Measurements from ENCODE around the gene OR2D2.
"Not testable (repeated sequence)": the region's sequence is repeated elsewhere in the genome, so short reads cannot be mapped to it uniquely, and the experiment has no call there.

OR2D2 gene

DNA sequence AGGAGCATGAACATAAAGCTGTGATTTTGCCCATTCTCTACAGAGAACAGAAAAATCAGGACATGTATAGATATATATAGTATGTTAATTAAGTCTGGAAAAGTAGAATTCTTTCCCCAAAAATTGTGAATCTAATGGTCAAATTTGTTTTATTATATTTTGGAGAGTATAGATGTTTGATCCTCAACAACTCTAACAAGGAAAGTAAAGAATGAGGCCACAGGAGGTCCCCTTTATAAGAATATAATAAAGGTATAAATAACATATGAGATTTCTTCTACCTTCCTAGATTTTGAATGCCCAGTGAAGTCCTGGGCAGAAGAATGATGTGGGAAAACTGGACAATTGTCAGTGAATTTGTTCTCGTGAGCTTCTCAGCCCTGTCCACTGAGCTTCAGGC, 16.0 kb downstream of the OR2D2 start, which contains the start of gene OR10A4:
OR10A4 (plus strand) TSS at position 301 of the 400 bp plus-strand sequence; CDS start at position 324, 23 bp downstream.
- Histone ChIP-seq H3K4me3 (ENCODE audit: low read length) (no peak within 1 kb of the TSS), H3K9ac (ENCODE audit: low read depth, low read length) (no peak within 1 kb of the TSS), H3K4me1 (ENCODE audit: insufficient read depth, low read length) (no peaks in the 10 kb centered on the region), H3K27me3 (ENCODE audit: insufficient read depth, low read length) (no peaks in the 10 kb centered on the region), H3K36me3 (ENCODE audit: insufficient read depth, low read depth, low read length) (no peaks in the 10 kb centered on the region), H3K9me3 (ENCODE audit: insufficient read depth, low read depth, low read length) (no peaks in the 10 kb centered on the region), H3K27ac (ENCODE audit: low read length) (no peak within 1 kb of the TSS)

GRCh38 chr11:6875761-6876160, 16.5 kb downstream of the OR2D2 start:
- no peaks in the 10 kb centered on the region for H3K4me1 ChIP-seq (ENCODE audit: insufficient read depth, low read length)
- H3K36me3 ChIP-seq (ENCODE audit: insufficient read depth, low read depth, low read length), result no peaks in the 10 kb centered on the region
- no peak overlapping the region for H3K4me3 ChIP-seq (ENCODE audit: low read length)
- no peak overlapping the region for H3K27ac ChIP-seq (ENCODE audit: low read length)
- H3K9me3 ChIP-seq (ENCODE audit: insufficient read depth, low read depth, low read length), result no peaks in the 10 kb centered on the region
- no peak overlapping the region for H3K9ac ChIP-seq (ENCODE audit: low read depth, low read length)
- no peaks in the 10 kb centered on the region for H3K27me3 ChIP-seq (ENCODE audit: insufficient read depth, low read length)

DNA sequence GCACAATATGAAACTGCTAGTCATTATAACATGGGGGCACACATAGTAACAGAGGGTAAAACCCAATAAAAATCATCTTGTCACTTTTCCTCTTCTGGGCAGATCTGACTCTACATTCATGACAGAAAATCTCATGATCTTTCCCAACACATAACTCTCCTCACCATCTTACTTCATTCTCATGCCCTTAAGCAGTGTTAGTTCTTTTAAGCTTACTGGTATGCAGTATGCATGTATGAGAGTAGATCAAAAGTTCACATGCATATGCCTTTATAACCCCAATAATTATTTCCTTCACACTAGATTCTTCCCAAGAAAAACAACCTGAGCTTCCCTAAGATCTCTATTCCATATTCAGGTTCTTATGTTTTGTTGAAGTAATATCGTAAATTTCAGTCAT, 21.0 kb downstream of the OR2D2 start:
- H3K4me1 ChIP-seq (ENCODE audit: insufficient read depth, low read length), result no peaks in the 10 kb centered on the region
- no peak overlapping the region for H3K4me3 ChIP-seq (ENCODE audit: low read length)
- no peaks in the 10 kb centered on the region for H3K27me3 ChIP-seq (ENCODE audit: insufficient read depth, low read length)
- no peak overlapping the region for H3K9ac ChIP-seq (ENCODE audit: low read depth, low read length)
- H3K27ac ChIP-seq (ENCODE audit: low read length), result no peak overlapping the region
- no peaks in the 10 kb centered on the region for H3K36me3 ChIP-seq (ENCODE audit: insufficient read depth, low read depth, low read length)
- H3K9me3 ChIP-seq (ENCODE audit: insufficient read depth, low read depth, low read length), result no peaks in the 10 kb centered on the region

DNA sequence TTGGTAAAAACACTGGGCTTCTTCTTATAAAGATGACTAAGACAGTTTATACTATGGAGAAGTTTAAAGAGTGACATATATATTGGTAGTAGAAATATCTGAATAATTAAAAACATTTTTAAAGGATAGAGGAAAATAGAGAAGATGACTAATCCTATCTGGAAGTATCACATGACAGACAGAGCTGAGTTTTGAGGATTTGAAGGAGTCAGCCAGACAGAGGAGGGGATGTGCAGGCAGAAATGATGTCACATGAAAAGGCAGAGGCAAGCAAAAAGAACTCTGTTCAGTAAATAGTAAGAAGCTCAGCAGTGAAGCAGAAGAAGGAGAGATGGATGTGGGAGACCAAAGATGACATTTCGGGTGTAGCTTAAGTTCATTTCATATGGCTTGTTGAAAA, 27.9 kb downstream of the OR2D2 start:
- Histone ChIP-seq H3K36me3 (ENCODE audit: insufficient read depth, low read depth, low read length) (no peaks in the 10 kb centered on the region), H3K4me3 (ENCODE audit: low read length) (no peak overlapping the region), H3K27me3 (ENCODE audit: insufficient read depth, low read length) (no peaks in the 10 kb centered on the region), H3K27ac (ENCODE audit: low read length) (no peak overlapping the region), H3K9ac (ENCODE audit: low read depth, low read length) (no peak overlapping the region), H3K4me1 (ENCODE audit: insufficient read depth, low read length) (no peaks in the 10 kb centered on the region), H3K9me3 (ENCODE audit: insufficient read depth, low read depth, low read length) (no peaks in the 10 kb centered on the region)

DNA sequence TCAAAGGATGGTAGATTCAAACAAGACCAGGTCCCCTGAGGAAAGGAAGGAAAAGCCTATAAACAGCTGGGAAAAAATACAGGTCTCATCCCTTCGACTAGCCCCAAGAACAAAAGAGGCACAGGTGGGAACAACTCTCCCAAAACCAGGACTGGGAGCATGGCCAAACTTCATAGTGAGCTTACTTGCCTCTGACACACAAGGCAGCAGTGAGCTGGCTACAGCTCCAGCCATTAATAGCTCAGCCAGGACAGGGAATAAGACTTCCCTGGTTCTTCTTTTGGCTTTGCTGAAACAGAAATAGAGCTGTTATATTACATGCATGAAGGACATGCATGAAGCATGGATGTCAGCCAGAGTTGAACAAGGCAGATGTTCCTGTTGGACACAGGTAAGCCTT, 29.3 kb downstream of the OR2D2 start, which contains the start of gene OR10A2:
OR10A2 (plus strand) TSS at position 97 of the 400 bp plus-strand sequence. CDS start 6,698 bp downstream, outside the sequence.
- H3K27ac ChIP-seq (ENCODE audit: low read length), result no peak within 1 kb of the TSS
- no peaks in the 10 kb centered on the region for H3K4me1 ChIP-seq (ENCODE audit: insufficient read depth, low read length)
- no peaks in the 10 kb centered on the region for H3K27me3 ChIP-seq (ENCODE audit: insufficient read depth, low read length)
- H3K4me3 ChIP-seq (ENCODE audit: low read length), result no peak within 1 kb of the TSS
- no peaks in the 10 kb centered on the region for H3K9me3 ChIP-seq (ENCODE audit: insufficient read depth, low read depth, low read length)
- H3K9ac ChIP-seq (ENCODE audit: low read depth, low read length), result no peak within 1 kb of the TSS
- H3K36me3 ChIP-seq (ENCODE audit: insufficient read depth, low read depth, low read length), result no peaks in the 10 kb centered on the region

GRCh38 chr11:6856871-6857270, 35.4 kb downstream of the OR2D2 start:
- no peaks in the 10 kb centered on the region for H3K4me1 ChIP-seq (ENCODE audit: insufficient read depth, low read length)
- no peaks in the 10 kb centered on the region for H3K27me3 ChIP-seq (ENCODE audit: insufficient read depth, low read length)
- no peaks in the 10 kb centered on the region for H3K36me3 ChIP-seq (ENCODE audit: insufficient read depth, low read depth, low read length)
- H3K9me3 ChIP-seq (ENCODE audit: insufficient read depth, low read depth, low read length), result peaks cover 15% of the 10 kb centered on the region
- H3K27ac ChIP-seq (ENCODE audit: low read length), result no peak overlapping the region
- no peak overlapping the region for H3K4me3 ChIP-seq (ENCODE audit: low read length)
- H3K9ac ChIP-seq (ENCODE audit: low read depth, low read length), result no peak overlapping the region

- Histone ChIP-seq H3K27me3 (ENCODE audit: insufficient read depth, low read length) (no peaks in the 10 kb centered on the region), H3K36me3 (ENCODE audit: insufficient read depth, low read depth, low read length) (no peaks in the 10 kb centered on the region), H3K27ac (ENCODE audit: low read length) (no peak overlapping the region), H3K4me3 (ENCODE audit: low read length) (no peak overlapping the region), H3K9ac (ENCODE audit: low read depth, low read length) (no peak overlapping the region), H3K9me3 (ENCODE audit: insufficient read depth, low read depth, low read length) (peaks cover 19% of the 10 kb centered on the region), H3K4me1 (ENCODE audit: insufficient read depth, low read length) (no peaks in the 10 kb centered on the region)
Observed at GRCh38 chr11:6855971-6856541, 36.2 kb downstream of the OR2D2 start.

- H3K4me3 ChIP-seq (ENCODE audit: low read length); H3K27ac ChIP-seq (ENCODE audit: low read length); H3K4me1 ChIP-seq (ENCODE audit: insufficient read depth, low read length); H3K36me3 ChIP-seq (ENCODE audit: insufficient read depth, low read depth, low read length); H3K9ac ChIP-seq (ENCODE audit: low read depth, low read length); H3K27me3 ChIP-seq (ENCODE audit: insufficient read depth, low read length): not testable (repeated sequence)
- peaks cover 19% of the 10 kb centered on the region for H3K9me3 ChIP-seq (ENCODE audit: insufficient read depth, low read depth, low read length)
Observed at GRCh38 chr11:6854801-6855200, 37.5 kb downstream of the OR2D2 start.

DNA sequence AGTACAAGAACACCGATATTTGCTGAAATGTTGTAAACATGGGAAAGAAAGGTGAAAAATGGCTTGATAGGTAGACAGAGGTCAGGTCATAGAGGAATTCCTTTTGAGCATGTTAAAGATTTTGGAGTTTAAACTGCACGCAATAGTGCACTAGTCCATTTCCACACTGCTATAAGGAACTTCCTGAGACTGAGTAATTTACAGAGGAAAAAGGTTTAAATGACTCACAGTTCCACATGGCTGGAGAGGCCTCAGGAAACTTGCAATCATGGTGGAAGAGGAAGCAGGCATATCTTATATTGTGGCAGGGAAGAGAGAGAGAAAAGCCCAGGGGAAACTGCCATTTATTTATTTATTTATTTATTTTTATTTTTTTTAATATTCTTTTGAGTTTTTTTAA, 41.8 kb downstream of the OR2D2 start:
- Histone ChIP-seq H3K36me3 (ENCODE audit: insufficient read depth, low read depth, low read length) (no peaks in the 10 kb centered on the region), H3K27ac (ENCODE audit: low read length) (no peak overlapping the region), H3K27me3 (ENCODE audit: insufficient read depth, low read length) (no peaks in the 10 kb centered on the region), H3K9me3 (ENCODE audit: insufficient read depth, low read depth, low read length) (peaks cover 19% of the 10 kb centered on the region), H3K4me1 (ENCODE audit: insufficient read depth, low read length) (no peaks in the 10 kb centered on the region), H3K4me3 (ENCODE audit: low read length) (no peak overlapping the region), H3K9ac (ENCODE audit: low read depth, low read length) (no peak overlapping the region)

GRCh38 chr11:6845383-6845782, 46.9 kb downstream of the OR2D2 start, which contains the start of gene OR10A5:
Gene OR10A5, plus strand, starts transcription at chr11:6845683. Its CDS starts 0 bp downstream, at chr11:6845683.
- Histone ChIP-seq H3K4me1 (ENCODE audit: insufficient read depth, low read length) (no peaks in the 10 kb centered on the region; the same call in 1 of the 2 replicates), H3K4me3 (ENCODE audit: low read length) (no peak within 1 kb of the TSS), H3K27ac (ENCODE audit: low read length) (no peak within 1 kb of the TSS), H3K27me3 (ENCODE audit: insufficient read depth, low read length) (no peaks in the 10 kb centered on the region), H3K9ac (ENCODE audit: low read depth, low read length) (no peak within 1 kb of the TSS), H3K36me3 (ENCODE audit: insufficient read depth, low read depth, low read length) (no peaks in the 10 kb centered on the region), H3K9me3 (ENCODE audit: insufficient read depth, low read depth, low read length) (no peaks in the 10 kb centered on the region; the same call in 1 of the 2 replicates)

- H3K9me3 ChIP-seq (ENCODE audit: insufficient read depth, low read depth, low read length), result no peaks in the 10 kb centered on the region; the same call in 1 of the 2 replicates
- no peak overlapping the region for H3K9ac ChIP-seq (ENCODE audit: low read depth, low read length)
- H3K4me1 ChIP-seq (ENCODE audit: insufficient read depth, low read length), result no peaks in the 10 kb centered on the region; the same call in 1 of the 2 replicates
- H3K27me3 ChIP-seq (ENCODE audit: insufficient read depth, low read length), result no peaks in the 10 kb centered on the region
- no peaks in the 10 kb centered on the region for H3K36me3 ChIP-seq (ENCODE audit: insufficient read depth, low read depth, low read length)
- no peak overlapping the region for H3K27ac ChIP-seq (ENCODE audit: low read length)
- no peak overlapping the region for H3K4me3 ChIP-seq (ENCODE audit: low read length)
Observed at GRCh38 chr11:6844356-6844755, 47.9 kb downstream of the OR2D2 start.

- Histone ChIP-seq H3K27ac (ENCODE audit: low read length) (no peak overlapping the region), H3K36me3 (ENCODE audit: insufficient read depth, low read depth, low read length) (no peaks in the 10 kb centered on the region), H3K4me1 (ENCODE audit: insufficient read depth, low read length) (no peaks in the 10 kb centered on the region; the same call in 1 of the 2 replicates), H3K9me3 (ENCODE audit: insufficient read depth, low read depth, low read length) (no peaks in the 10 kb centered on the region; the same call in 1 of the 2 replicates), H3K4me3 (ENCODE audit: low read length) (no peak overlapping the region), H3K9ac (ENCODE audit: low read depth, low read length) (no peak overlapping the region), H3K27me3 (ENCODE audit: insufficient read depth, low read length) (no peaks in the 10 kb centered on the region)
Observed at GRCh38 chr11:6843670-6844069, 48.6 kb downstream of the OR2D2 start.

Measured in iPS-20b (cell line).